Testis (tissue), 3 donors: ENCODE measurements around the gene DLG2. TPM values are rescaled to one million over a fixed set of nuclear protein-coding genes. Genes with fewer than 3 reads are reported as not detected.

Source experiments
- DNase-seq: peaks from one replicate; pipeline ENCODE4 v3.0.0-alpha.2; 2019
- H3K27ac ChIP-seq, 2 donors: fragments of 200-600 bp; sonication (generic); one replicate each; pipeline ENCODE4 v1.5.1; 2019
- H3K27me3 ChIP-seq: fragments of 200-600 bp; sonication (generic); one replicate; pipeline ENCODE4 v1.5.1; 2019
- H3K36me3 ChIP-seq: fragments of 200-600 bp; sonication (generic); one replicate; pipeline ENCODE4 v1.5.1; 2017; ENCODE audit warnings: low read depth; ENCODE audit errors: missing control alignments
- H3K4me1 ChIP-seq: fragments of 200-600 bp; sonication (generic); one replicate; pipeline ENCODE4 v1.5.1; 2019
- H3K4me3 ChIP-seq, 2 donors: fragments of 200-600 bp; sonication (generic); one replicate each; pipeline ENCODE4 v1.5.1; 2017 to 2019
- H3K9me3 ChIP-seq: fragments of 200-600 bp; sonication (generic); one replicate; pipeline ENCODE4 v1.5.1; 2017
- CTCF ChIP-seq, 3 experiments: fragments of 450-650 bp in 2 of 3; fragments of 200-600 bp in 1 of 3; sonication (generic) in 1 of 3; IDR thresholded peaks; one replicate each; pipeline ENCODE4 v1.5.1; 2016 to 2019; ENCODE audit warnings: antibody characterized with exemption in 3 of 3, mild to moderate bottlenecking in 2 of 3, moderate library complexity in 1 of 3
- POLR2A ChIP-seq: fragments of 450-650 bp; IDR thresholded peaks from one replicate; pipeline ENCODE4 v1.6.1; 2017; ENCODE audit warnings: antibody characterized with exemption, mild to moderate bottlenecking, moderate library complexity
- WGBS, 2 donors: methylation state at CpG; one replicate each; pipeline ENCODE4 v1.1.5; 2018; 5-methylcytosine and 5-hydroxymethylcytosine counted together
- intact Hi-C: fragments of 100-400 bp; cut with DNase I; formaldehyde crosslinking; loops from one replicate; pipeline ENCODE4 v1.15.1; 2023; ENCODE audit warnings: low total_unique reads
- polyA plus RNA-seq: library from polyadenylated mRNA; stranded (reverse); fragments of 350-450 nt; fragmentation: Illumina TruSeq; extraction: RNeasy Lipid Tissue Mini Kit (QIAGEN cat#74804); gene quantifications from one replicate; pipeline ENCODE4 v1.2.3, GENCODE V29; 2014; ENCODE audit warnings: low read depth, low replicate concordance; ENCODE audit not compliant: insufficient read depth
- total RNA-seq, 2 donors: library from RNA; depleted of rRNA; stranded (reverse); fragments of >200 nt; gene quantifications; one replicate each; pipeline ENCODE4 v1.2.3, GENCODE V29; 2016

Gene DLG2
- total and polyA plus RNA-seq, 3 donors from 2014 or later = 13.8 to 23.0 (median 14.1) TPM

- TF ChIP-seq CTCF (IDR thresholded peaks at IDR 0.05) (no peak), POLR2A (no peak)
- H3K36me3 ChIP-seq = no peaks in the 10 kb centered on the region
- intact Hi-C loops = loop anchor here (10.0 kb wide), 1 partner anchor 529 kb away; no protein-coding TSS in a partner anchor
- no peak overlapping the region for H3K4me3 ChIP-seq
- no peak for DNase-seq
- H3K27me3 ChIP-seq = no peaks in the 10 kb centered on the region
- H3K9me3 ChIP-seq = no peaks in the 10 kb centered on the region
- no peaks in the 10 kb centered on the region for H3K4me1 ChIP-seq
- no peak overlapping the region for H3K27ac ChIP-seq
- 77 to 82% methylated on average over 7 of the region's 7 CpGs for WGBS, 2 donors
Observed at GRCh38 chr11:83823461-83824025, 1803.6 kb downstream of the DLG2 start.

GRCh38 chr11:83819931-83820549 is 1807.1 kb downstream of the DLG2 start:
- no peaks in the 10 kb centered on the region for H3K36me3 ChIP-seq
- no peaks in the 10 kb centered on the region for H3K4me1 ChIP-seq
- H3K4me3 ChIP-seq = no peak overlapping the region
- peak; percentile 37 for DNase-seq
- H3K27me3 ChIP-seq = no peaks in the 10 kb centered on the region
- no peak overlapping the region for H3K27ac ChIP-seq
- 34 to 39% methylated on average over 2 of the region's 2 CpGs for WGBS, 2 donors
- TF ChIP-seq CTCF (IDR thresholded peaks at IDR 0.05) (peak; percentile 38 to 62 (median 57)), POLR2A (no peak)
- intact Hi-C loops = loop anchor here (10.0 kb wide), 1 partner anchor 525 kb away; no protein-coding TSS in a partner anchor
- H3K9me3 ChIP-seq = no peaks in the 10 kb centered on the region

- Histone ChIP-seq H3K27ac (no peak overlapping the region), H3K4me1 (no peaks in the 10 kb centered on the region), H3K4me3 (no peak overlapping the region), H3K36me3 (no peaks in the 10 kb centered on the region), H3K9me3 (no peaks in the 10 kb centered on the region), H3K27me3 (no peaks in the 10 kb centered on the region)
- 62 to 70% methylated on average over 2 of the region's 2 CpGs for WGBS, 2 donors
- DNase-seq = no peak
- TF ChIP-seq CTCF (IDR thresholded peaks at IDR 0.05) = no peak
- TF ChIP-seq POLR2A = no peak
- intact Hi-C loops = no loop called here
Observed at GRCh38 chr11:83818349-83818748, 1808.8 kb downstream of the DLG2 start.

- Histone ChIP-seq H3K36me3 (no peaks in the 10 kb centered on the region), H3K4me3 (no peak overlapping the region), H3K27ac (no peak overlapping the region), H3K9me3 (no peaks in the 10 kb centered on the region), H3K27me3 (no peaks in the 10 kb centered on the region), H3K4me1 (no peaks in the 10 kb centered on the region)
- intact Hi-C loops = no loop called here
- no peak for DNase-seq
- 55 to 64% methylated on average over 2 of the region's 2 CpGs for WGBS, 2 donors
- TF ChIP-seq POLR2A (no peak), CTCF (IDR thresholded peaks at IDR 0.05) (peak; percentile 24 to 66 (median 27))
Observed at GRCh38 chr11:83816572-83817187, 1810.5 kb downstream of the DLG2 start.
